ENCODE measurements around the gene CISH.

- TF ChIP-seq TSHZ2 (CRISPR knock-in tag; IDR thresholded peaks at IDR 0.05): no peak
- TF ChIP-seq ZNF565 (CRISPR knock-in tag; conservative IDR thresholded peaks at IDR 0.05; ENCODE audit: low read depth): no peak
- TF ChIP-seq ESRRG (CRISPR knock-in tag; IDR thresholded peaks at IDR 0.05): no peak
- TF ChIP-seq ARNTL (CRISPR knock-in tag; IDR thresholded peaks at IDR 0.05; ENCODE audit: borderline replicate concordance, low read depth): no peak
Observed at GRCh38 chr3:50592568-50592967, 19.0 kb downstream of the CISH start.
